Fibroblast of the aortic adventitia (primary cell): ENCODE results near the gene PFKM. TPM values are rescaled to one million over a fixed set of nuclear protein-coding genes. Genes with fewer than 3 reads are reported as not detected.
A peak's percentile ranks its signal among the peaks of the same experiment; 100 is the strongest.

ENCODE experiments used
- DNase-seq: peaks from one replicate; pipeline ENCODE4 v3.0.0-alpha.2; 2010; ENCODE audit warnings: low read depth
- H3K4me3 ChIP-seq: 2 replicates; pipeline ENCODE4 v1.5.1; 2011; ENCODE audit warnings: low read depth, mild to moderate bottlenecking, control low read depth, low read length, moderate library complexity
- total RNA-seq: library from RNA; depleted of rRNA; stranded (reverse); fragments of >200 nt; gene quantifications from 2 replicates; pipeline ENCODE4 v1.2.3, GENCODE V29; 2012; ENCODE audit warnings: low replicate concordance
- TF ChIP-seq, protein P1 (sequence below): IDR thresholded peaks from 2 replicates; pipeline ENCODE4 v1.5.1; 2011; ENCODE audit warnings: mild to moderate bottlenecking, low read length, control low read depth, inconsistent platforms; ENCODE audit not compliant: insufficient read depth

The PFKM gene
- total RNA-seq, 1 donor, result 50.5 TPM

DNA sequence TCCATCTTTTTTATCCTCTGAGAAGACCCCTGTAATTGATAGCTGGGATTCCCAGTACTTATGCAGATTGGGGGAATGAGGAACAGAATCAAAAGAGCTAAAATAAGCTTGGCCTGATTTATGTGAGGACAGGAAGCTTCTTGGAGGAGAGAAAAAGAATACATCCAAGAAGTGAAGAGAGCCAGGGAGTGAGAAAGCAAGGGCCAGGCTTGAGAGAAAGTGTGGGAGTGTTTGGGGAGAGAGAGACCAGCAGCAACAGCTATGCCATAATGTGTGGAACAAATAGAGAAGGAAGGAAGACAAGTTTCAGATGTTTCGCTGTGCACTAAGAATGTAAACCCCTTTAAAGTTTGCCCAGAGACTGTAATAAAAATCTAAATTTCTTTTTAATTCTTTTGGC lies 60.3 kb downstream of the PFKM start:
- H3K4me3 ChIP-seq, result no peak overlapping the region
- TF ChIP-seq, protein P1, sequence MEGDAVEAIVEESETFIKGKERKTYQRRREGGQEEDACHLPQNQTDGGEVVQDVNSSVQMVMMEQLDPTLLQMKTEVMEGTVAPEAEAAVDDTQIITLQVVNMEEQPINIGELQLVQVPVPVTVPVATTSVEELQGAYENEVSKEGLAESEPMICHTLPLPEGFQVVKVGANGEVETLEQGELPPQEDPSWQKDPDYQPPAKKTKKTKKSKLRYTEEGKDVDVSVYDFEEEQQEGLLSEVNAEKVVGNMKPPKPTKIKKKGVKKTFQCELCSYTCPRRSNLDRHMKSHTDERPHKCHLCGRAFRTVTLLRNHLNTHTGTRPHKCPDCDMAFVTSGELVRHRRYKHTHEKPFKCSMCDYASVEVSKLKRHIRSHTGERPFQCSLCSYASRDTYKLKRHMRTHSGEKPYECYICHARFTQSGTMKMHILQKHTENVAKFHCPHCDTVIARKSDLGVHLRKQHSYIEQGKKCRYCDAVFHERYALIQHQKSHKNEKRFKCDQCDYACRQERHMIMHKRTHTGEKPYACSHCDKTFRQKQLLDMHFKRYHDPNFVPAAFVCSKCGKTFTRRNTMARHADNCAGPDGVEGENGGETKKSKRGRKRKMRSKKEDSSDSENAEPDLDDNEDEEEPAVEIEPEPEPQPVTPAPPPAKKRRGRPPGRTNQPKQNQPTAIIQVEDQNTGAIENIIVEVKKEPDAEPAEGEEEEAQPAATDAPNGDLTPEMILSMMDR, result no peak
- no peak for DNase-seq

DNA sequence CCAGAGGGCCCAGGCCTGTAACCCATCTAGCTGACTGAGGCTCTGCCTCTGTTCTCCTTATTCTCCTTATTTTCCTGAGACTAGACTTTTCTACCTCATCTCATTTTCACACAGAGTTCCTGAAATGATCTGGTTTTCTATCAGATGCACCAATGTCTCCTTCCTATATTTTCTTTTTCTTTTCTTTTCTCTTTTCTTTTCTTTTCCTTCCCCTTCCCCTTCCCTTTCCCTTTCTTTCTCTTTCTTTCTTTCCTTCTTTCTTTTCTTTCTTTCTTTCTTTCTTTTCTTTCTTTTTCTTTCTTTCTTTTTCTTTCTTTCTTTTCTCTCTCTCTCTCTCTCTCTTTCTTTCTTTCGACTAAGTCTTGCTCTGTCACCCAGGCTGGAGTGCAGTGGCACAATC lies 61.3 kb downstream of the PFKM start:
- TF ChIP-seq, protein P1, result no peak
- no peak for DNase-seq
- no peak overlapping the region for H3K4me3 ChIP-seq

DNA sequence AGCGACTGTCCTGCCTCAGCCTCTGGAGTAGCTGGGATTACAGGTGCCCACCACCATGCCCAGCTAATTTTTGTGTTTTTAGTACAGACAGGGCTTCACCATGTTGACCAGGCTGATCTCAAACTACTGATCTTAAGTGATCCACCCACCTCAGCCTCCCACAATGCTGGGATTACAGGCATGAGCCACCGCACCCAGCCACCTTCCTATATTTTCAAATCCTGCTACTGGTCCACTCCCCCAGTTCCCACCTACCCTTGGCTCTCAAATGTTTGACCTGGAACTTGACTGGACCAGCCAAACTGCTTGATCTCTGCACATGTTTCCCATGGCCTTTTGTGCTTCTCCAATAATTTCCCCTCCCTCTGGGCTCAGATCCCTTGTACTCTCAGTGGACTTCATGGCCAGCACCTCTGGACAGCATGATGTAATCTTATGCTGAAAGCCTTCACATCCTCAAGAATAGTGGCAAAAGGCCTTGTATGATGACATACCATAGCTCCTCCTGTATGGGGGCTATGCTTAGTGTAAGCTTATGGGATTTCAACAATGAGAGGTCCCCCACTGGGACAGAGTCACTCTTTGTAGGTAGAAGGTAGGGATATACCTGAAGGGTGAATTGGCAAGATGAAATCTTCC lies 61.8 kb downstream of the PFKM start:
- TF ChIP-seq, protein P1, result no peak
- no peak for DNase-seq
- no peak overlapping the region for H3K4me3 ChIP-seq

DNA sequence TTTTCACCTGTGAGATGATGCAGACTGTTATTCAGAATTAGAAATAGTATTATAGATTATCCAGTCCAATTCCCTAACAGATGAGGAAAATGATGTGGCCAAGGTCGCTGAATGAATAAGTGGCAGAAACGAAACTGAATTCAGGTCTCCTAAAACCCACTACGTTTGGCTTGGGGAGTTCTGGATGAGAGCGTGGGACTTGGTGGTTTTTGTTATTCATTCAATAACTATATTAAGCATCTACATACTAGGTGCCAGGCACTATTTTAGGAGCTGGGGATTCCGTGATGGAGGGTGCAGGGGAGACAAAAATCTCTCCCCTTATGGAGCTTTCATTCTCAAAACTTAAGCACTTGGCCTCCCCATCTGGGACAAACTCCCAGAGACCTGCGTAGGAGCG lies 63.5 kb downstream of the PFKM start:
- TF ChIP-seq, protein P1, result no peak
- DNase-seq, result no peak

DNA sequence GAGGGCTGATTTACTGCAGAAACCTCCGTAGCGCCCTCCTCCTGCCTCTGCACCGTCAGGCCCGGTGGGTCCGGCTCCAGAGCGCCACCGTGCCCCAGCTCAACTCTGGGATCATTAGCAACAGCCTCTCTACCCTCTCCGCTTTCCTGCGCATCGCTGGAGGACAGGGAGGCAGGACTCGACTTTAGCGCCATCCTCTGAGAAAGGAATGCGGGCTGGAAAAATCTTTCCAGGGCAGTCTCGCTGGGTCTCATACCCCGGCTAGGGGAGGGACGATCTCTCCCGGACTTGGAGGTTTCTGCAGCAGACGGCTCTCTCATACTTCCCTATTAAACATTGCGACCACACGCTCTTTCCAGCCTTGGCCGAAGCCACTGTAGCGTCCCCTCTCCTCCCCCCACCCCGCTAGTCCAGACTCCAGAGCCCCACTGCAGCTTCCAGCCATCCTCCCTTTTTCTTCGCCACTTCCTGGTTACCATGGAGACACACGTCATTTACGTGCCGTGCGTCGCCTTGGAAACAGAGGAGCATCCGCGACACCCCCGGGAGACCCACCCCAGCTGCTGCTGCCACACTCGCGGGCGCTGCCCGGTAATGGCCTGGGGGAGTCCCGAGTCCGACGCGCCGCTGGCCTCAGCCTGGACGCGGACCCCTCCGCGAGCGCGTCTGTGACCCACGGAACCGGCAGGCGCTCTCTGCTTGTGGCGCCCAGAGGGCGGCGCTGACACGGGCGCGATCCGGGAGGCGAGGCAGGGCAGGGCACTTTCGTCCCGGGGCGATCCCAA lies 64.1 kb downstream of the PFKM start, which contains the start of gene CCDC184:
Gene CCDC184 (plus strand): TSS at position 554 of the 785 bp plus-strand sequence. CDS start 479 bp downstream, outside the sequence.
- TF ChIP-seq, protein P1, result peak; percentile 51
- peak; percentile 76 for DNase-seq
- H3K4me3 ChIP-seq, result peak within 1 kb of the TSS; percentile 81

More for the DNA sequence above, 63.5 kb downstream of the PFKM start:
- peak overlapping the region; percentile 81 for H3K4me3 ChIP-seq

DNA sequence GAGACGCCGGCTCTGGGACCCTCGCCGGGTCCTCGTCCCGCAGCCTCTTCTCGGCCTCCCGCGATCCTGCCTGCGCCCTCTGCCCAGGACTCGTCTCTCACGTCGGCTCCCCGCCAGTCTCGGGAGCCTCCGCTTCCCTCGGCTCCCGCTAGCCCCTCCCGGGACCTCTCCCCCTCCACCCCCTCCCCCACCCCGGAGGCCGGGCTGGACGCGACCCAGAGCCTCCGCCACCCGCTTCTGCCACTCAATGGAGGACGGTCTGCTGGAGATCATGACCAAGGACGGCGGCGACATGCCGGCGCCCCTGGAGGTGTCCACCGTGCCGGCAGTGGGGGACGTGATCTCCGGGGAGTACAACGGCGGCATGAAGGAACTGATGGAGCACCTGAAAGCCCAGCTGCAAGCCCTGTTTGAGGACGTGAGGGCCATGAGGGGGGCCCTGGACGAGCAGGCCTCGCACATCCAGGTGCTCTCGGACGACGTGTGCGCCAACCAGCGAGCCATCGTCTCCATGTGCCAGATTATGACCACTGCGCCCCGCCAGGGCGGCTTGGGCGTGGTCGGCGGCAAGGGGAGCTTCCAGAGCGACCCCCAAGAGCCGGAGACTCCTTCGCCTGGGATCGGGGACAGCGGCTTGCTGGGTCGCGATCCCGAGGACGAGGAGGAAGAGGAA lies 64.8 kb downstream of the PFKM start:
- DNase-seq, result no peak
- TF ChIP-seq, protein P1, result no peak
- peak overlapping the region; percentile 81 for H3K4me3 ChIP-seq
